Common myeloid progenitor, CD34-positive (primary cell): ENCODE results near the gene SURF4.

Experiments used
- CTCF ChIA-PET: fragments of 350-600 bp; sonication (Branson Sonifier 250); formaldehyde crosslinking; loops from one replicate; lab custom pipeline; 2021; ENCODE audit warnings: antibody characterized with exemption; lab: Charles Lee
- POLR2A ChIA-PET: fragments of 350-600 bp; sonication (Branson Sonifier 250); formaldehyde crosslinking; loops from one replicate; lab custom pipeline; 2021; ENCODE audit warnings: antibody characterized with exemption; lab: Charles Lee
- DNase-seq, 3 donors: peaks; one replicate each; pipeline versions ENCODE4 v3.0.0 to v3.0.0-alpha.2; 2013
- H3K27ac ChIP-seq, 2 experiments: 1 replicate in 1 of 2; 2 replicates in 1 of 2; pipeline ENCODE4 v1.7.0; 2013; ENCODE audit warnings: inconsistent platforms in 2 of 2, low read length in 2 of 2, mild to moderate bottlenecking in 2 of 2, low read depth in 1 of 2, moderate library complexity in 1 of 2; ENCODE audit not compliant: severe bottlenecking in 2 of 2, insufficient read depth in 1 of 2, poor library complexity in 1 of 2
- H3K27me3 ChIP-seq, 5 experiments: replicated peaks in 2 of 5; 1 replicate in 3 of 5; 2 replicates in 2 of 5; pipeline versions ENCODE4 v1.6.1 to v1.7.0; 2013; ENCODE audit warnings: low read length in 4 of 5, mild to moderate bottlenecking in 2 of 5, moderate library complexity in 2 of 5, inconsistent platforms in 1 of 5; ENCODE audit not compliant: insufficient read depth in 5 of 5, control insufficient read depth in 4 of 5
- H3K36me3 ChIP-seq, 4 experiments: 1 replicate in 2 of 4; 2 replicates in 2 of 4; pipeline versions ENCODE4 v1.6.1 to v1.7.0; 2013; ENCODE audit warnings: low read length in 3 of 4, control low read depth in 1 of 4, mild to moderate bottlenecking in 1 of 4; ENCODE audit not compliant: control insufficient read depth in 4 of 4, insufficient read depth in 4 of 4
- H3K4me1 ChIP-seq, 4 experiments: 1 replicate in 3 of 4; 2 replicates in 1 of 4; pipeline versions ENCODE4 v1.6.1 to v1.7.1; 2013; ENCODE audit warnings: low read length in 3 of 4, mild to moderate bottlenecking in 3 of 4, control low read depth in 1 of 4, inconsistent platforms in 1 of 4, moderate library complexity in 1 of 4; ENCODE audit not compliant: control insufficient read depth in 4 of 4, insufficient read depth in 4 of 4; ENCODE audit errors: control extremely low read depth in 1 of 4
- H3K4me3 ChIP-seq, 7 experiments: 1 replicate in 4 of 7; 2 replicates in 3 of 7; pipeline versions ENCODE4 v1.5.1 to v1.7.0; 2013; ENCODE audit warnings: mild to moderate bottlenecking in 7 of 7, low read length in 6 of 7, moderate library complexity in 6 of 7, inconsistent platforms in 2 of 7, low read depth in 2 of 7, control low read depth in 1 of 7; ENCODE audit not compliant: insufficient read depth in 4 of 7, control insufficient read depth in 1 of 7; ENCODE audit errors: extremely low read depth in 1 of 7
- H3K9me3 ChIP-seq, 5 experiments: 1 replicate in 4 of 5; 2 replicates in 1 of 5; pipeline versions ENCODE4 v1.6.1 to v1.7.1; 2013; ENCODE audit warnings: low read length in 4 of 5, mild to moderate bottlenecking in 2 of 5, inconsistent platforms in 1 of 5, low read depth in 1 of 5, moderate library complexity in 1 of 5; ENCODE audit not compliant: control insufficient read depth in 4 of 5, insufficient read depth in 2 of 5; ENCODE audit errors: control extremely low read depth in 1 of 5
- WGBS: methylation state at CpG from one replicate; pipeline ENCODE4 v1.1.5; 2013; ENCODE audit not compliant: insufficient coverage; 5-methylcytosine and 5-hydroxymethylcytosine counted together

SURF4 gene

DNA sequence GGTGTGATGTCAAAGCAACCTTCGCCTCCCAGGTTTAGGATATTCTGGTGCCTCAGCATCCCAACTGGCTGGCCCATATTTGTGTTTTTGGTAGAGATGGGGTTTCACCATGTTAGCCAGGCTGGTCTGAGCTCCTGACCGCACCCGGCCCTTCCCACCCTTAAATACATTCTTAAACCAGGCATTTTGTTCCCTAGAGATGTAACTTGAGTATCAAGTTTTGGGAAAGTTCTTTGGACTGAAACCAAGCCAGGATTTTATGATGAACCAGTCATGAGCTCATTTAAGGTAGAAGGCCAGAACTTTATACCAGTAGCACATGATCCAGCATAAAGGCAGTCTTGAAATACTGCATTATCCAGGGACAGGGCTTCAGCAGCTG is 24.3 kb downstream of the SURF4 start:
- Histone ChIP-seq H3K9me3 (no peaks in the 10 kb centered on the region), H3K27me3 (no peaks in the 10 kb centered on the region), H3K27ac (no peak overlapping the region), H3K36me3 (peaks cover 19 to 54% (median 38%) of the 10 kb centered on the region in 4 experiments), H3K4me1 (peaks cover 7 to 41% (median 32%) of the 10 kb centered on the region in 4 experiments), H3K4me3 (no peak overlapping the region)
- ChIA-PET POLR2A (interaction anchor here (0.6 kb wide), 1 partner anchor 16 kb away, joined by 7 read pairs; the partner anchor contains the start of gene SURF6), CTCF (interaction anchor here (0.9 to 5.3 kb wide), 8 partner anchors 9 to 164 kb away, joined by 3 to 30 read pairs (median 4); partner anchors contain the start of gene SURF6)
- no CpG with 5 or more reads among the region's 3 CpGs for WGBS
- DNase-seq, result no peak

DNA sequence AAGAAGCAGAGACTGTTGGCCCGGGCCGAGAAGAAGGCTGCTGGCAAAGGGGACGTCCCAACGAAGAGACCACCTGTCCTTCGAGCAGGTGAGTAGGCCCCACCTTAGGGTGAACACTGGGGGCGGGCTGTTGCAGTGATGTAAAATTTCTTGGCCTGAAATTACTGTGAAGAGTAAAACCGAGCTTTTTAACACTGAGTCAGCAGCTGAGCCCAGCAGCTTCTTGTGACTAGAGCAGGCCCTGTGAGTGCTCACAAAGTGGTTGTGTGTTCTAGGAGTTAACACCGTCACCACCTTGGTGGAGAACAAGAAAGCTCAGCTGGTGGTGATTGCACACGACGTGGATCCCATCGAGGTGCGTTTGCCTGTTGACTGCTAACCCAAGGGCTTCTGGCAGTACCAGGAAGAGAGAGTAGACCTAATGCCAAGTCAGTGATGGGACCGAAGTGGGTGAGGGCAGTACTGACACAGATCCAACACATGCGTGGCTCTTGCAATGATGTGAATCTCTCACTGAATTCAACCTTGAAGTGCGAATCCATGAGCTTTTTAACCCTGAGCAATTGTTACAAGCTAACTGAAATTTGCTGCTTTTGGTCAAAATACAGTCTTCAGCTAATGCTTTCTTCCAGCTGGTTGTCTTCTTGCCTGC is 25.8 kb downstream of the SURF4 start:
- Histone ChIP-seq H3K27ac (peak overlapping the region in 1 of 2 experiments; percentile 99), H3K4me3 (peak overlapping the region in 3 of 7 experiments; percentile 99 to 100 (median 99)), H3K27me3 (no peaks in the 10 kb centered on the region), H3K36me3 (peaks cover 22 to 63% (median 45%) of the 10 kb centered on the region in 4 experiments), H3K9me3 (no peaks in the 10 kb centered on the region), H3K4me1 (peaks cover 4 to 36% (median 28%) of the 10 kb centered on the region in 4 experiments)
- ChIA-PET POLR2A (no interaction called here), CTCF (interaction anchor here (1.0 to 5.3 kb wide), 6 partner anchors 9 to 169 kb away, joined by 3 to 30 read pairs (median 4); no protein-coding TSS in a partner anchor)
- 98% methylated on average over 15 of the region's 15 CpGs for WGBS
- no peak for DNase-seq

DNA sequence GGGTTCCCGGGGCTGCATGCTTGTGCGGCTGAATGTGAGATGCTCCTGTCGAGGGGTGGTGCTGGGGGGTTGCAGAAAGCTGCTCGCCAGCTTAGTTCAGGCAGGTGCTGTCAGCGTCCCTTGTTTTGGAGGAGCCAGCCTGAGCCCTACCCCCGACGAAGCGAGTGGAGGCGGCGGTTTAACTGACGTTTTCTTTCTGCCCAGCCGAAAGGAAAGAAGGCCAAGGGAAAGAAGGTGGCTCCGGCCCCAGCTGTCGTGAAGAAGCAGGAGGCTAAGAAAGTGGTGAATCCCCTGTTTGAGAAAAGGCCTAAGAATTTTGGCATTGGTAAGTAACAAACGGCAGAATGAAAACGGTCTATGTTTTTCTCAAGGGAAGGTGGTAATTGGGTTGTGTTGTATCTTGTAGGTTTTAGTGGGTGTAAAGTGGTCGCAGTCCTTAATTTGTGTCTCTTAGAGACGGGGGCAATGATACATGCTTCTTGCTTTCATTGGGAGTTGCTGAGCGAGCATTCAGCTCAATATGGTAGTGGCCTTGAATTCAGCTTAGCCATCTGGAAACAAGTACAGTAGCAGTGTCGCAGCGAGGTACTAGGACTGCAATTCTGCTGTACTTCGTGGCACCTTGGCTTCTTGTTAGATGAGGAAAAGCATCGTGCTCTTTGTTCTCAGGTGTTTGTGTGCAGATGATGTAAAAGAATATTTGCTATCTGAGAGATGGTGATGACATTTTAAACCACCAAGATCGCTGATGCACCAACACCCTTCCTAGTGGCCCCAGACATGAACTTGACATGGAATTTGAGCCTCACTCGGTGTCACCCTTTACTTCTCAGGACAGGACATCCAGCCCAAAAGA is 26.9 kb downstream of the SURF4 start:
- ChIA-PET CTCF (interaction anchor here (1.1 to 5.3 kb wide), 3 partner anchors 8 to 161 kb away, joined by 6 to 30 read pairs (median 18); no protein-coding TSS in a partner anchor), POLR2A (interaction anchor here (0.6 to 1.7 kb wide), 4 partner anchors 22 to 91 kb away, joined by 3 to 5 read pairs (median 4); no protein-coding TSS in a partner anchor)
- H3K36me3 ChIP-seq, result peaks cover 25 to 75% (median 55%) of the 10 kb centered on the region in 4 experiments
- WGBS, result 29% methylated on average over 24 of the region's 25 CpGs
- H3K27me3 ChIP-seq, result no peaks in the 10 kb centered on the region
- peaks cover 4 to 32% (median 25%) of the 10 kb centered on the region in 4 experiments for H3K4me1 ChIP-seq
- peak overlapping the region; percentile 94 to 100 (median 99) for H3K4me3 ChIP-seq
- H3K27ac ChIP-seq, result peak overlapping the region; percentile 95 to 99
- H3K9me3 ChIP-seq, result no peaks in the 10 kb centered on the region
- no peak for DNase-seq

DNA sequence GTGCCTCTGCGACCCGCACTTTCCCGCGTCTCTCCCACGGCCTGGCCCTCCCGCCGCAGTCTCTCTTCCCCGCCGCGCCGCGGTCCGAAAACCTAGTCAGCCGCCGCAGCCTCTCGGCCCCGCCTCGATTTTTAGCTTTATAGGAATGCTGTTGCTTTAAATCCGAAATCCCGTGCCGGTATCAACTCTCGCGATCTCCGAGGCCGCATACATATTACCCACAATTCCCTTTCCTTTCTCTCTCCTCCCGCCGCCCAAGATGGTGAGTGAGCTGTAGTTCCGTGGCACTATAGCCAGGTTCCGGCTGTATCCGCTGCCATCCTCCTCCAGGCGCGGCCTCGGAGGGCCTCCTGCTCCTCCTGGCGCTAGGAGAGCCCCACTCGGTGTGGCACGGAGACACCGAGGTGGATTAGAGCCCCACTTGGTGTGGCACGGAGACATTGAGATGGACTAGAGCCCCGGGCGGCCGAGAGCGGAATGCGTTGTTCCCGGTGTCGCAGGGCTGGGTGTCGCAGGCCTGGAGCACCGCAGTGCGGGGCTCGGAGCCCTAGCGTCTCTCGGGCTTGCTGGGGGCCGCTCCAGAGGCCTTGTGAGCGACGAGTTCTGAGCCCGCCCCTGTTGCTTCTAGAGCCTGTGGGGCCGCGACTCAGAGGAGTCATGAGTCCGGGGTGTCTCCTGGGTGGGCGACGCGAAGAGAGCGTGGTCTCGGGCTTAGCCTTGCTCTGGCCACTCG is 27.7 kb downstream of the SURF4 start, which contains the start of the genes MED22 and RPL7A:
MED22 (minus strand) TSS at position 147 of the 733 bp plus-strand sequence. CDS start 1,469 bp downstream, outside the sequence.
RPL7A (plus strand) TSS at position 234 of the 733 bp plus-strand sequence; CDS start at position 260, 26 bp downstream.
- WGBS, result under 1% methylated on average over 56 of the region's 64 CpGs
- Histone ChIP-seq H3K4me1 (peaks cover 4 to 33% (median 30%) of the 10 kb centered on the region in 4 experiments), H3K36me3 (peaks cover 25 to 75% (median 59%) of the 10 kb centered on the region in 4 experiments), H3K27me3 (no peaks in the 10 kb centered on the region), H3K27ac (peak within 1 kb of the TSS; percentile 95 to 99), H3K4me3 (peak within 1 kb of the TSS; percentile 94 to 100 (median 99)), H3K9me3 (no peaks in the 10 kb centered on the region)
- CTCF ChIA-PET, result interaction anchor here (1.1 to 5.3 kb wide), 3 partner anchors 24 to 160 kb away, joined by 3 to 30 read pairs (median 6); no protein-coding TSS in a partner anchor
- peak; percentile 96 to 98 (median 97) for DNase-seq
- POLR2A ChIA-PET, result interaction anchor here (0.6 to 1.7 kb wide), 9 partner anchors 8 to 160 kb away, joined by 3 to 7 read pairs (median 4); partner anchors contain the start of genes STKLD1, SURF1, SURF2 and SURF4

DNA sequence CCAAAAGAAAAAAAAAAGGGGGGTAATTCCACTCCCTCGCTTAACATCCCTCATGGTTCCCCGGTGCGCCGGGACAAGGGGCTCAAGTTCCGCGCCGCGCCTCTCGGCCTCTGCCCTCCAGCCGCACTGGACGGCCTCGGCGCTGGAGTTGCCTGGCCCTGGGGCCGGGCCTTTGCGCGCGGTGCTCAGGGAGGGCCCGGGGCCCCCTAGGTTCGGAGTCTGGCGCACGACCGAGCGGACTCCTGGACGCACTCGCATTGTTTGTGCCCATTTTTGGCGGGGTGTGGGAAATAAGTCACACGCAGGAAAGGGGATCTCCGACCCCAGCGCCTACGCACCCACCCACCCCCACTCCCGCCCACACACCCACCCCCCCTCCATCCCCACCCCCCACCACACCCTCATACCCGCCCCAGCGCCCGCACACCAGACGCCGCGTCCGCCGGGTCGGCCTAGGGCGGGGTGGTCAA is 28.3 kb downstream of the SURF4 start:
- CTCF ChIA-PET, result interaction anchor here (1.1 to 5.3 kb wide), 2 partner anchors 138 to 160 kb away, joined by 3 to 30 read pairs; no protein-coding TSS in a partner anchor
- H3K36me3 ChIP-seq, result peaks cover 25 to 74% (median 59%) of the 10 kb centered on the region in 4 experiments
- under 1% methylated on average over 24 of the region's 41 CpGs for WGBS
- peak overlapping the region; percentile 58 to 99 for H3K27ac ChIP-seq
- POLR2A ChIA-PET, result interaction anchor here (0.7 to 1.7 kb wide), 8 partner anchors 8 to 159 kb away, joined by 3 to 7 read pairs (median 4); partner anchors contain the start of genes STKLD1, SURF1, SURF2 and SURF4
- peaks cover 4 to 39% (median 36%) of the 10 kb centered on the region in 4 experiments for H3K4me1 ChIP-seq
- DNase-seq, result peak; percentile 27 to 64 (median 59)
- H3K4me3 ChIP-seq, result peak overlapping the region; percentile 94 to 100 (median 99)
- H3K27me3 ChIP-seq, result no peaks in the 10 kb centered on the region
- no peaks in the 10 kb centered on the region for H3K9me3 ChIP-seq
